ENCODE measurements around the gene ABAT.
"Not testable (repeated sequence)": the region's sequence is repeated elsewhere in the genome, so short reads cannot be mapped to it uniquely, and the experiment has no call there.

The ABAT gene

DNA sequence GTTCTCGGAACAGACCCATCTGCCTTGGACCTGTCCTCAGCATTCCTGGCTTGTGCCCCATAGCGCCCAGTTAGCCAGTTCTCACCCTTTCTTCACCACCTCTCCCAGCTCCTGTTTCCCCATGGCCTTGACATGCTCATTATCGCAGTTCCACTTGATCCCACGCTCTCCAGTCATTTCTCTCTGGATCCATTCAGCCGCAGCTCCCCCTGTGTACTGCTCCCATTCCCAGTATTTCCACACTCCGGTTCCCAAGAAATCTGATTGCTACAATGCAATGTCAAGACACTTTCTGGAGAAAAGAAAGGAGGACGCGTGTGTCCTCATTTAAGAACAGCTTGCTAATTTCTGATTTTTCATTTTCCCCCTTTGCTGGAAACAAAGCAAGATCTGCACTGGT lies 67.7 kb downstream of the ABAT start:
- DNase-seq (ENCODE audit: low spot score) = no peak

GRCh38 chr16:8748944-8749343 lies 74.5 kb downstream of the ABAT start:
- not testable (repeated sequence) for DNase-seq (ENCODE audit: low spot score)

DNA sequence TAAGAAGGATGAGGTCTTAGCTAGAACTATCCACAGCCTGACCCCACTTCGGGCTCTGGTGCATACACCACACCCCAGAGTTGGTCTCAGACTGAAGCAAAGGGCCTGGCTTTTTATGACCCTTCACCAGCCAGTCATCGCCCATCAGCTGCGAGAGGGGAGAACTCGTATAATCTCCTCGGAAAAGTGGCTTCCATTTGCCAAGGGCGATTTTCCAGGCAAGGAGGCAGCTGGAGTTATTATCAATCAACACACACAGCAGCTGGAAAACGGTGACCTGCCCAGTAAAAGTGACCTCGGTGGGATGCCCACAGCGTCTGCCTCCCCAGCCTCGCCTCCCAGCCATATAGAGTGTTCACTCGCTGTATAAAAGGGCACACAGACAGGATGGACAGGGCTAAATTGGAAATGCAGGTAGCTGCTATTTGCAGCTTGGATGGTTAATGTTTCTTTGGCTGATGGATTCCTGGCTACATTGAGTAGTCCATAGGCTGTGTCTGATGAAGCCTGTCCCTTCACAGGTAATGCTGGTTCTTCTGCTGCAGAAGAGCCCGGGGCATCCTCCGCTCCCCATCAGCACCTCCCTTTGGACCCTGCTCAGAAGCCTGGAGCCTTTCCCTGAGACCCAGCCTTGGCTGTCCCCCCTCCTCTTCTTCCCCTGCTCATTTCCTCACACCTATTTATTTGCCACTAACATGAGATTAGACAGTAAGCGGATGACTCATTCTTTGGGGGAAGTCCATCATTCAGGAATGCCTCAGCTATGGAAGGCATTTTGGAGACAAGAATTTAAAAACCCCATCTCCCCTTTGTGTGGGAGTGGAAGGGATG lies 77.3 kb downstream of the ABAT start:
- no peak for DNase-seq (ENCODE audit: low spot score)

GRCh38 chr16:8752706-8753105 lies 78.3 kb downstream of the ABAT start:
- DNase-seq (ENCODE audit: low spot score) = no peak

GRCh38 chr16:8753416-8754054 lies 79.1 kb downstream of the ABAT start:
- DNase-seq (ENCODE audit: low spot score) = no peak

GRCh38 chr16:8756755-8757154 lies 82.3 kb downstream of the ABAT start:
- no peak for DNase-seq (ENCODE audit: low spot score)

- no peak for DNase-seq (ENCODE audit: low spot score)
Measured at GRCh38 chr16:8758022-8758421, 83.6 kb downstream of the ABAT start.

- no peak for DNase-seq (ENCODE audit: low spot score)
Measured at GRCh38 chr16:8760021-8760420, 85.6 kb downstream of the ABAT start.

- DNase-seq (ENCODE audit: low spot score) = no peak
Measured at GRCh38 chr16:8761078-8761477, 86.7 kb downstream of the ABAT start.

DNA sequence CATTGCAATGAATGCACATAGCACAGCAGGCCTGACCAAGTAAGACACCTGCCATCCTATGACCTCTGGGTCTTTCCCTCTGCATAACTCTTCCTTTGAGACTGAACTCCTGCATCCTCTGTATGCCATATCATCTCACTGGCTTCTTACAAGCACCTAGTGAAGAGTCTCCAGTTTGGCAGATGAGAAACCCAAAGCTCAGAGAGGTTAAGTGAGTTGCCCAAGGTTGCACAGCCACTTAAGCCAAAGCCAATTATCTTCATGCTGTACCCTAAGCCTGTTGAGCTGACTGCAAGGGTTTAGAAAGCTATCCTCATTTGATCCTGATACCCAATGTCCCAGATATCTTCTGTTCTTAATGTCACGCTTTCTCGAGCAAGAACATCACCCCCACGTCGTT lies 87.8 kb downstream of the ABAT start:
- DNase-seq (ENCODE audit: low spot score) = no peak

GRCh38 chr16:8763083-8763482 lies 88.7 kb downstream of the ABAT start:
- DNase-seq (ENCODE audit: low spot score) = no peak

GRCh38 chr16:8763899-8764298 lies 89.5 kb downstream of the ABAT start:
- no peak for DNase-seq (ENCODE audit: low spot score)

- no peak for DNase-seq (ENCODE audit: low spot score)
Measured at GRCh38 chr16:8764525-8765250, 90.3 kb downstream of the ABAT start.

DNA sequence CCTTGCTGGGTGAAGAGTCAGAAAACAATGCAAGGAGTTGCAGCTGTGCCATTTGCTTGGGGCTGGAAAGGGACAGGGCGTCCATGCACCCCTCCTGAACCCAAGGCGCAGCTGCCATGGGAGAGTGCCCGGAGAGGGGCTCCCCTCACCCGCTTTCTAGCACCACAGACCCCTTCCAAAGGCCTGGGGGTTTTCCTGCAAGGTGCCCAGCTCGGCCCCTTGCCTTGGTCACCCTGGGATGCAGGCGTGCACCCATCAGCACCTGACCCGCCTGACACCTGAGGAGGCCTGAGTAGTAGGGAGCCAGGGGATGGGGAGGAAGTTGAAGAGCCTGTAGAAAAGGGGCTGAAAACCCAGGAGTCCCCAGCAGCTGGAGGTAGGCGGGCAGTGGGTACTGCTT lies 92.8 kb downstream of the ABAT start:
- DNase-seq (ENCODE audit: low spot score) = no peak

DNA sequence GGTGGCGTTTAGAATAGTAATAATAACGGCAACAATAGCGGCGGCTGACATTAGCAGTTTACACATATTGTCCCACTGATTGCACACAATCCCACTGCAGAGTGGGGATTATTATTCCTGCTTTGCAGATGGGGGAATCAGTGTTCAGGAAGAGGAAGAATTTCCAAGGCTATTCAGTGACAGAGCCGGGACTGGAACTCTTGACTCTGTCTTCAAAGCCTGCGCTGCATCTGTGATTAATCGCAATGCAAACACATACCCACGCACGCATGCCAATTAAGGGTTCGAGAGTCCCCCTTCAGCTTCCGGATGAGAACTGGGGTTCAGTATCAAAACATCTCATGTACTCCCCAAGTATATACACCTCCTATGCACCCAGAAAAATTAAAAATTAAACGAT lies 93.9 kb downstream of the ABAT start:
- DNase-seq (ENCODE audit: low spot score) = no peak

GRCh38 chr16:8768692-8769091 lies 94.3 kb downstream of the ABAT start:
- no peak for DNase-seq (ENCODE audit: low spot score)

DNA sequence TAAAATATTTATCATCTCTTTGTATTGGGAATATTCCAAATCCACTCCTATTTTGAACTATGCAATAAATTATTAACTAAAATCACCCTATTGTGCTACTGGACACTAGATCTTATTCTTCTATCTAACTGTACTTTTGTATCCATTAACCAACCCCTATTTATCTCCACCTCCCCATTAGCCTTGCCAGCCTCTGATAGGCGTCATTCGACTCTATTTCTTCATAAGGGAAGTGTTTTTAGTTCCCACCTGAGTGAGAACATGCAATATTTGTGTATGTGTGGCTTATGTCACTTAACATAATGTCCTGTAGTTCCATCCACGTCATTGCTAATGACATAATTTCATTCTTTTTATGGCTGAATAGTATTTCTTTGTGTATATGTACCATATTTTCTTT lies 99.1 kb downstream of the ABAT start:
- no peak for DNase-seq (ENCODE audit: low spot score)

DNA sequence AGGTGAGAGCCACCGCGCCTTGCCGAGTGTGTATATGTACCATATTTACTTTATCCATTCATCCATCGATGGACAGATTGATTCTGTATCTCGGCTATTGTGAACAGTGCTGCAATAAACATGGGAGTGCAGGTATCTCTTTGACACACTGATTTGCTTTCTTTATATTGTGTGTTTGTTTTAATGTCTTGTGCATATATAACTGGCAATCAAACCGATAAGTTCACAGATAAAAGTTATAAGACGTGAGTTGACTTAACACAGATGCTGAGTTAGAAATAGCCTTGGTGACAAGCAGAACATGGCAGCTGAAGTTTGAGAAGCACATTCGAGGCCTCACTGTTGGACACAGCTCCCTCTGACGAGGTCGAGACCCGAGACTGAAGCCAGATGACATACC lies 99.8 kb downstream of the ABAT start:
- no peak for DNase-seq (ENCODE audit: low spot score)

DNA sequence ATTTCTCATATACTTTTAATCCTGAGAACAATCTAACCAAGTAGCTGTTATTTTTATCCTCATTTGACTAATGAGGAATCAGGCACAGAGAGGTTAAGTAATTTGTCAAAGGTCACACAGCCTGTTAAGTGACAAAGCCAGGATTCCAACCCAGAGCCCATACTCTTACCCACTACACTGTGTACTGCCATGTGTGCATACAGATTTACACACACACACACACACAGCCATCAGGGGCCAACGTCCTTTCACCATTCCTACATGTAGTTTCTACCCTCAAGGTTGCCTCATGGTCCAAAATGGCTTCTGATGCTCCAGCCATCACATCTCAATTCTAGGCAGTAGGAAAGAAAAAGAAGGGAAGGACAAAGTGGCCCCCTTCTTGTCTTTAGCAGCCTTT lies 100.9 kb downstream of the ABAT start:
- DNase-seq (ENCODE audit: low spot score) = no peak

DNA sequence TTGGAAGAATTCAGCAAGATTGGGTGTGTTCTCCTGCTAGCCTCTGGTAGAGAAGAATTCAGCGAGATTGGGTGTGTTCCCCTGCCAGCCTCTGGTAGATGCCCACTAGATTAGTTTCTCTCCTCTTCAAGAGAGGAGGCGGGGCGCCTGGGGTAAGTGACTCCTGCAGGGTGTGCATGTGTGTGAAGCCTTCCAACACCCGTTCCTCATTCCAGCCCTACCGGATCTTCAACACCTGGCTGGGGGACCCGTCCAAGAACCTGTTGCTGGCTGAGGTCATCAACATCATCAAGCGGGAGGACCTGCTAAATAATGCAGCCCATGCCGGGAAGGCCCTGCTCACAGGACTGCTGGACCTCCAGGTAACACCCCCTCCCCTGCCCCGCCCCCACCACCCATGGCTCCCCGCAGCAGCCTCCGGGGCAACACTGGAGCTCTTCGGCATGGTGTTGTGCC lies 101.7 kb downstream of the ABAT start:
- no peak for DNase-seq (ENCODE audit: low spot score)

- DNase-seq (ENCODE audit: low spot score) = no peak
Measured at GRCh38 chr16:8777217-8777616, 102.8 kb downstream of the ABAT start.

DNA sequence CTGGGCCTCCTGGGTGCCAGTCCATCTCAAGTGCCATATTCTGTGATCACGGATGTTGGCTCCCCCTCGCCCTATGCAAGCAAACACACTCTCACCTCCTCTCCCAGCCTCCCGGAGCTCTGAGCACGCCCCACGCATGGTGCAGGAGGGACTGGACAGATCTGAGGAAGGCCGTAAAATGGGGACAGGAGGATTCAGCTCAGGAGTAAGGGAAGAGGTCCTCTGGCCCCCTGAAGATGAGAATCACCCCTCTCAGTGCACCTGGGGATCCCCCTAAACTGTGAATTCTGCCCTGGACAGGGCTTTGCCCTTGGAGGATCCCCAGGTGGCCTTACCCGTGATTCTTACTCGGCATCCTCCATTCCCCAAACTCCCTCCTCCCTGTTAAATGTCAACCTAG lies 107.4 kb downstream of the ABAT start:
- no peak for DNase-seq (ENCODE audit: low spot score)

DNA sequence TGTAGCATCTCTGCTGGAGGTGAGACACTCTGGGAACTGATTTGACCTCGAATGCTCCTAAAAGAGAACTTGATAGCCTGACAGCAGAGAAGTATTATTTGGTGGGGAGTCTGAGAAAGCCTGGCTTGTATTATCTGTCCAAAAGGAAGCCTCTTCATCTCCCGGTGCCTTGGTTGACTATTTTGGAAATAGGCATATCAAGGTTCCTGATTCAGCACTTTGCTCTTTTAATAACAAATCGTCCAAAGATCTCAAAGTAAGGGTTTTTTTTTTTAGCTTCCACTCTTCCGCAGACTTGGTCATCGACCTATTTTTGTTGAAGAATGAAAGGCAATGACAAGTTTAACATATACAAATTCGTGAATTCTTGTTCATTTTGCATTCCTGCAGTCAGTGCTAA lies 108.3 kb downstream of the ABAT start:
- no peak for DNase-seq (ENCODE audit: low spot score)
